GM15510 (cell line): ENCODE results near the gene CDH4.

Experiments used
- POLR2A ChIP-seq: IDR thresholded peaks from 3 replicates; pipeline ENCODE4 v1.6.1; 2011; ENCODE audit warnings: borderline replicate concordance; ENCODE audit not compliant: insufficient read length; ENCODE audit errors: extremely low read depth

CDH4 gene

GRCh38 chr20:61289166-61289565 is 37.1 kb downstream of the CDH4 start:
- TF ChIP-seq POLR2A = no peak

- TF ChIP-seq POLR2A = no peak
Observed at GRCh38 chr20:61290721-61291120, 38.7 kb downstream of the CDH4 start.

GRCh38 chr20:61291166-61291829 is 39.2 kb downstream of the CDH4 start:
- TF ChIP-seq POLR2A = no peak

GRCh38 chr20:61292391-61292790 is 40.3 kb downstream of the CDH4 start:
- TF ChIP-seq POLR2A = no peak

- TF ChIP-seq POLR2A = no peak
Observed at GRCh38 chr20:61292821-61293612, 41.0 kb downstream of the CDH4 start.

GRCh38 chr20:61293951-61294350 is 41.9 kb downstream of the CDH4 start:
- TF ChIP-seq POLR2A = no peak

GRCh38 chr20:61295249-61295648 is 43.2 kb downstream of the CDH4 start:
- TF ChIP-seq POLR2A = no peak

- TF ChIP-seq POLR2A = no peak
Observed at GRCh38 chr20:61295682-61296628, 43.9 kb downstream of the CDH4 start.

- TF ChIP-seq POLR2A = no peak
Observed at GRCh38 chr20:61296629-61297019, 44.6 kb downstream of the CDH4 start.

- TF ChIP-seq POLR2A = no peak
Observed at GRCh38 chr20:61297491-61297890, 45.4 kb downstream of the CDH4 start.

GRCh38 chr20:61297986-61298385 is 45.9 kb downstream of the CDH4 start:
- no peak for TF ChIP-seq POLR2A

- no peak for TF ChIP-seq POLR2A
Observed at GRCh38 chr20:61298661-61299060, 46.6 kb downstream of the CDH4 start.

- TF ChIP-seq POLR2A = no peak
Observed at GRCh38 chr20:61299104-61299503, 47.0 kb downstream of the CDH4 start.

GRCh38 chr20:61299618-61300017 is 47.6 kb downstream of the CDH4 start:
- no peak for TF ChIP-seq POLR2A

GRCh38 chr20:61300293-61300692 is 48.2 kb downstream of the CDH4 start:
- no peak for TF ChIP-seq POLR2A
